GM21381 (cell line): Measurements from ENCODE around the gene LCN15.
"Not testable (repeated sequence)": the region's sequence is repeated elsewhere in the genome, so short reads cannot be mapped to it uniquely, and the experiment has no call there.

Experiments used
- ATAC-seq: cut with Tn5 transposase; IDR thresholded peaks from one replicate; pipeline ENCODE4 v1.9.1; 2021; ENCODE audit warnings: mild to moderate bottlenecking, moderate library complexity; ENCODE audit not compliant: unreplicated experiment

The LCN15 gene

GRCh38 chr9:136756134-136756438 lies 8.2 kb downstream of the LCN15 start:
- ATAC-seq = no peak

DNA sequence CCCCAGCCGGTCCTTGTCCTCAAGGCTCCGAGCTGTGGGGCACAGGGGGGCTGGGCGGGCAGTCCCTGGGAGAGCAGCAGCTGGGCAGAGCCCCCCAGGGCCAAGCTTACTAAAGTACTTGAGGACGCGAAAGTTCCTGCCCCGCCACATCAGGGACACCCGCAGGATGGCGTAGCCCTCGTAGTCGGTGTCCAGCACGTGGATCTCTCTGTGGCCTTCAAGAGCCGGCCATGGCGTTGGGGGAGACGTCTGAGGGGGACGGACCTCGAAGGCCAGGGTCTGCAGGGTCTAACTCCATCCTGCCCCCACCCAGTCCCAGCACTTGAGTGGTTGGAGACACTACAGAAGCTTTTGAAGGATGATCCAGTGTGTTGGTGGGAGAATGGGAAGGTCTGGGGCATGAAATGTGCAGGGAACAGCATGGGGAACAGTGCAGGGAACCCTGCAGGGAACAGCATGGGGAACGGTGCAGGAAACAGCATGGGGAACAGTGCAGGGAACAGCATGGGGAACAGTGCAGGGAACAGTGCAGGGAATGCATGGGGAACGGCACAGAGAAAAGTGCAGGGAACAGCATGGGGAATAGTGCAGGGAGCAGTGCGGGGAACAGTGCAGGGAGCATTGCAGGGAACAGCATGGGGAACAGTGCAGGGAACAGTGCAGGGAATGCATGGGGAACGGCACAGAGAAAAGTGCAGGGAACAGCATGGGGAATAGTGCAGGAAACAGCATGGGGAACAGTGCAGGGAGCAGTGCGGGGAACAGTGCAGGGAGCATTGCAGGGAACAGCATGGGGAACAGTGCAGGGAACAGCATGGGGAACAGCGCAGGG lies 8.8 kb downstream of the LCN15 start:
- not testable (repeated sequence) for ATAC-seq

DNA sequence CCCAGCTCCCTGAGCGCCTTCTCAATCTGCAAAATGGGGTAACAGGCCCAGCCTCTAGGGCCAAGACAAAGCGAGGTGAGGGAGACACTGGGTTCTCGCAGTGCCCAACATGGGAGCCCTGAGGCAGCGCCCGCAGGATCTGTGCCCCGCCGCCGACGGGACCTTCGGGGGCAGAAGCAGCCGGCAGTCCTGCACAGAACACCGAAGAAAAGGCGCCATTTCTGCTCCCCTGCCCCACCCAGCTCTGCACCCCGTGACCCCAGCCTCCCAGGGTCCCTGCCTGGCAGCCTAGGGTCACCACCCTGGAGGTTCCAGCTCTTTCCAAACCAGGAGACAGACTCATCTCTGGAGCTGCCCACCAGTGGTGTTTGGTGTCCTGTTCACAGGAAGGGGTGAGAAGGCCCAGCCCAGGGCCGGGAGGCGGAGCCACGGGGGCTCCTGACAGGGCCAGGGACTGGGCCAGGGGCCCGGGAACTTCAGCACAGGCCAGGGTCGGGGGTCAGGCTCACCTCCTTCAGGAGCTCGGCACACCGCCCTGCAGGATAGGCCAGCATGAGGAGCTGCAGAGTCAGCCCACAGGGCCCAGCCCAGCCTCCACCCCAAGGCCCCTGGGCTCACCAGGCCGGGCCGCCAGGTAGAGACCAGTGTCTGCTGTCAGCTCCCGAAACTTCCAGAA lies 9.6 kb downstream of the LCN15 start:
- no peak for ATAC-seq

- no peak for ATAC-seq
These were observed 10.2 kb downstream of the LCN15 start for GRCh38 chr9:136754059-136754572.

- no peak for ATAC-seq
These were observed 10.8 kb downstream of the LCN15 start for GRCh38 chr9:136753371-136754058.

- ATAC-seq = no peak
These were observed 12.5 kb downstream of the LCN15 start for GRCh38 chr9:136751814-136752213.

DNA sequence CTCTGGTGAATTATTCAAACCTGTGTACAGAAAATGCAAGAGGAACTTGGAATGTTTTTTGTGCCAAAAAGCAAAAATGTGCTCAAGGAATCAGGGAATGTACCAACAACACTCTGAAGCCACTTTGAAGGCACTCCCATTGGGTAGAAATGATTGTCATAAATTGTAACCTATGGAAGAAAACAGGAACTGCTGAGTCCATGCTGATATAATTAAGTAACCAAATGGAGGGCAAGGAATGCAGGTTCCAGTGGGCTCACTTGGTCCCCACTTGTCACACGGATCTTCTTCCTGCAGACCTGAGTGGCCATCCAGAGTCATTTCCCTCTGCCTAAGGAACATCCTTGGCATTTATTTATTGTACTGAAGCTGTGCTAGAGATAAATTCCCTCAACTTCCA lies 13.1 kb downstream of the LCN15 start:
- ATAC-seq = no peak

DNA sequence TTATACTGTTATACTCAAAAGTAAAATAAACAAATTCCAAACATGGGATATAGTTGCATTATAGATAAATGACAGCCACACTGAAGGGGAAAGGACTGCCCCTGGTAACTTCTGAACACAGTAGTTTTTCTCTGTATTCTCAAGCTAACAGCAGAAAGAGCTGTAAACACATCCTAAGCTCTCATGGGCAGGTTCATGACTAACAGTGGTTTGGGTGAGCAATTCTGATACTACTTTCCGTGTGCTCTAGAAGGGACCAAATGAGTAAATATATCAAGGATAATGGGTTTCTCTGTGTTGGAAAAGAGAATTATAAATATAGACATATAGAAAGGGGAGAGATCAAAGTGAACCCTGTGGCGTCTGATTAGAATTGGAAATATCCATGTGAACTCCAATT lies 13.8 kb downstream of the LCN15 start:
- no peak for ATAC-seq

DNA sequence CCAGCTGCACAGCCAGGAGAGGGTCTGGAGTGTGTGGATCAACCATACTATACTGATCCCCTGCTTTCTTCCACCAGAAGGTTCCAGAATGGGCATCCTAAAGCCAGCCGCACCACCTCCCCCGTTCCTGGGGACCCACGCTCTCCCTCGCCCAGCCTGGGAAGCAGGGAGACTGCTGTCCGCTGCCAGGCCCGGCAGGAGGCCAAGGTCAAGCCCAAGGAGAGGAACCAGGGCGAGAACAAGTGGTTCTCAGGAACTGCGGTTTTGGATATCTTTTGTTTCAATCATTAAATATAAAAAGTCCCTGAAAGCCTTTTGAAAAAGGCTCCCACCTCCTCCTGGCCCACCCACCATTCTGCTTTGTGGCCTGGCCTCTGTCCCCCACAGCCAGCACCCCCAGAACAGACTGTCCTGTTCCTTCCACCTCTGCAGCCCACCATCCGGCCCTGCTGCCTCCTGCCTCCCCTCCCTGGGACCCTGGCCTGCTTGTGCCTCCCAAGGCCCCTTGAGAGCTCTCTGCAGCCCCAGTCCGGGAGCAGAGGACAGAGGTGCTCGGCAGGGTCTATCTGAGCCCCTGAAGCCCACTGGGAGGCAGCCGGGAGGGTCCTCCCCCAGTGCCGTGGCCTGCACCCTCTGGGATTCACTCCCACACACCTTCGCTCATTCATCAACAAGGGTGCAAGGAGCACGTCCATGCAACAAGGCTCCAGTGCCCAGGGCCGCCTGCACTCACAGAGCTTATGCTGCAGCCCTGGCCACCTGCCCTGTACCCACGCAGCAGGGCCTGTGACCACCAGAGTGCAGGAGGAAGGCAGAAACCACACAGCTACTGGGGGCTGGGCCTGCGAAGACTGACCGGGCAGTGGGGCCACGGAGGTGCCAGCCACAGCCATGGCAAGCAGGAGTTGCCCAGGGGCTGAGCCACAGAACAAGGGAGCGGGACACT lies 15.4 kb downstream of the LCN15 start:
- ATAC-seq = no peak

GRCh38 chr9:136748201-136748600 lies 16.1 kb downstream of the LCN15 start, which contains the start of gene LCN6:
Gene LCN6 (minus strand): TSS chr9:136748525. CDS start chr9:136748483, 42 bp downstream.
- ATAC-seq = no peak

DNA sequence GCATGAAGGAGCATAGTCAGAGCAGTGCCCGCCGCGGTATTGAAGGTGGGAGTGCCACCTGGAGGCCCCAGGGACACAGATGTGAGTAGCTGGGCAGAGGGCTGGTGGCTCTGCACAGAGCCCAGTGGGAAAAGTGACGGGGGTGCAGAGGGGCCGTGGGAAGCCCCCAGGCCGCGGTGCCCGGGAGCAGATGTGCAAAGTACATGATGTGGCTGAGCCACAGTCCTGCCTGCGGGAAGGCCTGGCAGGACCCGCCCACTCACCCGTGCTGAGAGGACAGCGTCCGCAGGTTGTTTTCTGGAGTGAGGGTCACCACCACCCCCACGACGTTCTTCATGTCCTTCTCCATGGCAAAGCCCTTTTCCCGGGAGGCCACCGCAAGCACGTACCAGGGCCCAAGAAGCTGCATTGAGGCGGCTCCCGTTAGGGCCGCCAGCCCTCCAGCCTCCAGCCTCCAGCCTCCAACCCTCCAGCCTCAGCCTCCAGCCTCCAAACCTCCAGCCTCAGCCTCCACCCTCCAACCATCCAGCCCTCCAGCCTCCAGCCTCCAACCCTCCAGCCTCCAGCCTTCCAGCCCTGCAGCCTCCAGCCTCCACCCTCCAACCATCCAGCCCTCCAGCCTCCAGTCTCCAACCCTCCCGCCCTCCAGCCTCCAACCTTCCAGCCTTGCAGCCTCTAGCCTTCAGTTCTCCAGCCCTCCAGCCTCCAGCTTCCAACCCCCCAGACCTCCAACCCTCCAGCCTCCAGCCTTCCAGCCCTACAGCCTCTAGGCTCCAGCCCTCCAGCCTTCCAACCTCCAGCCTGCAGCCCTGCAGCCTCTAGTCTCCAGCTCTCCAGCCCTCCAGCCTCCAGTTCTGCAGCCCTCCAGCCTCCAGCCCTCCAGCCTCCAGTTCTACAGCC lies 16.9 kb downstream of the LCN15 start:
- no peak for ATAC-seq

- ATAC-seq = no peak
These were observed 17.7 kb downstream of the LCN15 start for GRCh38 chr9:136746621-136747020.

DNA sequence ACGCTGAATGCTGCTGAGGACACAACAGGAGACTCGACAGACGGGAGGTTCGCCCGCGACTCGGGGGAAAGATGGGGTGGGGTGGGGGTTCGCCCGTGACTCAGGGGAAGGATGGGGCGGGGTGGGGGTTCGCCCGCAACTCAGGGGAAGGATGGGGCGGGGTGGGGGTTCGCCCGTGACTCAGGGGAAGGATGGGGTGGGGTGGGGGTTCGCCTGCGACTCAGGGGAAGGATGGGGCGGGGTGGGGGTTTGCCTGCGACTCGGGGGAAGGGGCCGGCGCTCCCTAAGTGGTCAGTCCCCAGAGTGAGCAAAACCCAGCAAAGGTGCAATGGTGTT lies 18.2 kb downstream of the LCN15 start:
- no peak for ATAC-seq

GRCh38 chr9:136745389-136746154 lies 18.7 kb downstream of the LCN15 start:
- ATAC-seq = no peak

GRCh38 chr9:136744773-136745172 lies 19.5 kb downstream of the LCN15 start:
- no peak for ATAC-seq

GRCh38 chr9:136743639-136744211 lies 20.6 kb downstream of the LCN15 start:
- no peak for ATAC-seq

GRCh38 chr9:136742591-136743391 lies 21.5 kb downstream of the LCN15 start, which contains the start of gene LCN10:
Gene LCN10 (minus strand): TSS chr9:136742940. CDS start chr9:136742903, 37 bp downstream.
- ATAC-seq = no peak
